Prostate gland (tissue), 2 donors: Measurements from ENCODE around the gene ERN2. TPM values are rescaled to one million over a fixed set of nuclear protein-coding genes. Genes with fewer than 3 reads are reported as not detected.

Experiments used
- DNase-seq: peaks from one replicate; pipeline ENCODE4 v3.0.0-alpha.2; 2019; ENCODE audit warnings: low spot score
- H3K27ac ChIP-seq, 2 donors: fragments of 200-600 bp; sonication (generic); 2 replicates each; pipeline ENCODE4 v1.5.1; 2017 to 2019
- H3K27me3 ChIP-seq: fragments of 200-600 bp; sonication (generic); replicated peaks from 2 replicates; pipeline ENCODE4 v1.5.1; 2019; ENCODE audit not compliant: insufficient read depth
- H3K36me3 ChIP-seq, 2 donors: fragments of 200-600 bp; sonication (generic); 1 replicate in 1 of 2; 2 replicates in 1 of 2; pipeline versions ENCODE4 v1.5.1 to v1.8.1; 2017 to 2019
- H3K4me1 ChIP-seq: fragments of 200-600 bp; sonication (generic); replicated peaks from 2 replicates; pipeline ENCODE4 v1.5.1; 2019
- H3K4me3 ChIP-seq, 2 donors: fragments of 200-600 bp; sonication (generic); 2 replicates each; pipeline ENCODE4 v1.5.1; 2017 to 2019
- H3K9me3 ChIP-seq: fragments of 200-600 bp; sonication (generic); 2 replicates; pipeline ENCODE4 v1.5.1; 2017
- POLR2A ChIP-seq: fragments of 450-650 bp; IDR thresholded peaks from one replicate; pipeline ENCODE4 v1.6.1; 2016; ENCODE audit warnings: antibody characterized with exemption, mild to moderate bottlenecking
- POLR2AphosphoS5 ChIP-seq: sonication (generic); formaldehyde crosslinking; IDR thresholded peaks from one replicate; pipeline ENCODE4 v1.6.1; 2017; ENCODE audit warnings: antibody characterized with exemption
- WGBS: methylation state at CpG from one replicate; pipeline ENCODE4 v1.1.5; 2018; 5-methylcytosine and 5-hydroxymethylcytosine counted together
- intact Hi-C: fragments of 100-400 bp; cut with DNase I; formaldehyde crosslinking; loops from one replicate; pipeline ENCODE4 v1.14.2; 2022
- total RNA-seq, 2 donors: library from RNA; depleted of rRNA; stranded (reverse); fragments of >200 nt; gene quantifications; one replicate each; pipeline ENCODE4 v1.1.0, GENCODE V29; 2016
- TF ChIP-seq, protein P1 (sequence below), 4 experiments: fragments of 200-600 bp in 2 of 4; fragments of 450-650 bp in 2 of 4; sonication (generic) in 2 of 4; IDR thresholded peaks; 1 replicate in 3 of 4; 2 replicates in 1 of 4; pipeline ENCODE4 v1.5.1; 2016 to 2019; ENCODE audit warnings: antibody characterized with exemption in 4 of 4, mild to moderate bottlenecking in 2 of 4, moderate library complexity in 2 of 4

ERN2 gene
- total RNA-seq, 2 donors from 2014 or later, result 2.9 to 6.0 TPM

DNA sequence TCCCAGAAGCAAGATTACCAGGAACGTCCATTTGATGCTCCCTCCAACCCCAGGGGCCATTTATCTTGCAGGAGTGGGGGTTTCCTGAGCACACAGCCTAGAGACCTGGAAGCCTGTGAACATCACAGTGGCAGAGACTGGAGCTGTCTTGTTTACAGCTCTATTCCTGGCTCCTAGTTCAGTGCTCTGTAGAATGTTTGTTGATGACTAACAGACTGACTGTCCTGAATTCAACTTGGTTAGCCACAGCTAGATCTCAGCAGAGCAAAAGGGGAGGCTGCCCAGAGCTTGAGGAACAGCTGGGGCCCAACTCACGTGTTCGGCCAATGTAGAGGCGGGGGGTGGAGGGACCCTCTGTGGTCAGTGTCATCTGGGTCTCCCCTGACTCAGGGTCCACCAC, 6.6 kb downstream of the ERN2 start:
- Histone ChIP-seq H3K36me3 (no peaks in the 10 kb centered on the region), H3K27ac (no peak overlapping the region), H3K4me1 (no peaks in the 10 kb centered on the region), H3K27me3 (no peaks in the 10 kb centered on the region), H3K4me3 (no peak overlapping the region), H3K9me3 (no peaks in the 10 kb centered on the region)
- WGBS, result 83% methylated on average over 4 of the region's 4 CpGs
- intact Hi-C loops, result no loop called here
- no peak for DNase-seq
- TF ChIP-seq, protein P1, sequence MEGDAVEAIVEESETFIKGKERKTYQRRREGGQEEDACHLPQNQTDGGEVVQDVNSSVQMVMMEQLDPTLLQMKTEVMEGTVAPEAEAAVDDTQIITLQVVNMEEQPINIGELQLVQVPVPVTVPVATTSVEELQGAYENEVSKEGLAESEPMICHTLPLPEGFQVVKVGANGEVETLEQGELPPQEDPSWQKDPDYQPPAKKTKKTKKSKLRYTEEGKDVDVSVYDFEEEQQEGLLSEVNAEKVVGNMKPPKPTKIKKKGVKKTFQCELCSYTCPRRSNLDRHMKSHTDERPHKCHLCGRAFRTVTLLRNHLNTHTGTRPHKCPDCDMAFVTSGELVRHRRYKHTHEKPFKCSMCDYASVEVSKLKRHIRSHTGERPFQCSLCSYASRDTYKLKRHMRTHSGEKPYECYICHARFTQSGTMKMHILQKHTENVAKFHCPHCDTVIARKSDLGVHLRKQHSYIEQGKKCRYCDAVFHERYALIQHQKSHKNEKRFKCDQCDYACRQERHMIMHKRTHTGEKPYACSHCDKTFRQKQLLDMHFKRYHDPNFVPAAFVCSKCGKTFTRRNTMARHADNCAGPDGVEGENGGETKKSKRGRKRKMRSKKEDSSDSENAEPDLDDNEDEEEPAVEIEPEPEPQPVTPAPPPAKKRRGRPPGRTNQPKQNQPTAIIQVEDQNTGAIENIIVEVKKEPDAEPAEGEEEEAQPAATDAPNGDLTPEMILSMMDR (IDR thresholded peaks at IDR 0.05), result no peak
- no peak for TF ChIP-seq POLR2AphosphoS5
- TF ChIP-seq POLR2A, result no peak

DNA sequence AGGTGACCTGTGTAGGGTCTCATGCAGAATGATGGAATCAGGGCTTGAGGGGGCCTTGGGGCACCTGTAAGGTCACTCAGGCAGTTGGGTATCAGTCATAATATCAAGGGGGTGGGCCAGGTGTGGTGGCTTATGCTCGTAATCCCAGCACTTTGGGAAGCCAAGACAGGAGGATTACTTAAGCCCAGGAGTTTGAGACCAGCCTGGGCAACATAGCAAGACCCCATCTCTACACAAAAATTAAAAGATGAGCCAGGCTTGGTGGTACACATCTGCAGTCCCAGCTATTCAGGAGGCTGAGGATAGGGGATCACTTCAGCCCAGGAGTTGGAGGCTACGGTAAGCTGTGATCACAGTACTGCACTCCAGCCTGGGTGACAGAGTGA, 7.5 kb downstream of the ERN2 start:
- H3K27ac ChIP-seq, result no peak overlapping the region
- no peaks in the 10 kb centered on the region for H3K4me1 ChIP-seq
- no peak for DNase-seq
- 91% methylated on average over 2 of the region's 2 CpGs for WGBS
- no peaks in the 10 kb centered on the region for H3K9me3 ChIP-seq
- H3K36me3 ChIP-seq, result no peaks in the 10 kb centered on the region
- TF ChIP-seq, protein P1 (IDR thresholded peaks at IDR 0.05), result no peak
- no peak for TF ChIP-seq POLR2A
- no peak for TF ChIP-seq POLR2AphosphoS5
- no peak overlapping the region for H3K4me3 ChIP-seq
- intact Hi-C loops, result no loop called here
- H3K27me3 ChIP-seq, result no peaks in the 10 kb centered on the region

DNA sequence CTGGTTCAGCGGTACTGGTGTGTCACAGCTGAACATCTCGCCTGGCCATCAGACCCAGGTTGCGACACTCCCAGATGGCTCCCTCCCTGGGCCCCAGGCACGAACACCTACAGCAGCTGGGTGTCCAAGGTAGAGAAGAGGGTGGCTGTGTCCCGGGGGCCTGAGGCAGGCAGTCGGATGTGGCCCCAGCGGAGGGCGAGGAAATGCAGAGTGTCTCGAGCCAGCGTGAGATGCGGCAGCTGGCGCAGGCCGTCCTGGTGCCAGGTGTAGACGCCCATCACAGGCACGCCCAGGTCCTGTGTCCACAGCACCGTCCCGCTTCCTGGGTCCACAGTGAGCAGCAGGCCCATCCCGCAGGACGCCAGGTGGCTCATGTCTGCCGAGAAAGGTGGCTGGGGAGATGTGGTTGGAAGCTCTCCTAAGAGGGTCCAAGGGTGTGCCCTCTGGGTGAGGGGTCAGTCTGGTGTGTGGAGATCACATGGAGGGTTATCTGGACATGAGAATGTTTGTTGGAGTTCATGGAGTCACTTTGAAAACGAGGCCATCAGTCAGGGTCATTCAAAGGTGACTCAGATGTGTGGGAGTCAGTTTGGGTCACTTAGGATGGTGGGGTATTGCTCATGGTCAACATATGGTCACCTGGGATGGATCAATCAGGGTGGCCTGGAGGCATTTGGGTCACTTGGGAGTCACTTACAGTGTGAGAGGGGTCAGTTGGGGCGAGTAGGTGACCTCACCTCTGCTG, 8.1 kb downstream of the ERN2 start:
- no peaks in the 10 kb centered on the region for H3K27me3 ChIP-seq
- intact Hi-C loops, result no loop called here
- no peaks in the 10 kb centered on the region for H3K9me3 ChIP-seq
- DNase-seq, result no peak
- no peaks in the 10 kb centered on the region for H3K4me1 ChIP-seq
- H3K27ac ChIP-seq, result no peak overlapping the region
- no peaks in the 10 kb centered on the region for H3K36me3 ChIP-seq
- H3K4me3 ChIP-seq, result no peak overlapping the region
- 91% methylated on average over 19 of the region's 22 CpGs for WGBS
- no peak for TF ChIP-seq POLR2A
- TF ChIP-seq POLR2AphosphoS5, result no peak
- TF ChIP-seq, protein P1 (IDR thresholded peaks at IDR 0.05), result no peak

DNA sequence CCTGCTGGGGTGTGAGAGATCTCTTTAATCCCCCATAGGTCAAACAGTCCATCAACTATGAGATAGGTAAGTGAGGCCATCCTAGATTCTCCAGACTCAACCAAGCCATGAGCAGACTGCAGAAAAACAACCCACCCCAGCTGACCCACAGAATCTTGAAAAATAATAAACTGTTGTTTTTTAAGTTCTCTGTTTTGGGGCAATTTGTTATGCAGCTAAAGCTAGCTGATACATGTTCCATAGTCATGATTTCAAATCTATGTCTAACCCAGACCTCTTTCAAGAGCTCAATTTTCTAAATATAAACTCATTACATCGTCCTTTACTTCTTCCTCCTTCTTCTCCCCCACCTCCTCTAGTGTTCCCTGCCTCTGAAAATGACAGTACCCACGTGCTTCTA, 10.1 kb downstream of the ERN2 start:
- no peak overlapping the region for H3K27ac ChIP-seq
- H3K36me3 ChIP-seq, result no peaks in the 10 kb centered on the region
- intact Hi-C loops, result no loop called here
- no peak for DNase-seq
- no peak overlapping the region for H3K4me3 ChIP-seq
- H3K27me3 ChIP-seq, result no peaks in the 10 kb centered on the region
- WGBS, result 78% methylated on average over 2 of the region's 2 CpGs
- H3K4me1 ChIP-seq, result no peaks in the 10 kb centered on the region
- H3K9me3 ChIP-seq, result no peaks in the 10 kb centered on the region
- TF ChIP-seq, protein P1 (IDR thresholded peaks at IDR 0.05), result no peak
- TF ChIP-seq POLR2AphosphoS5, result no peak
- TF ChIP-seq POLR2A, result no peak

DNA sequence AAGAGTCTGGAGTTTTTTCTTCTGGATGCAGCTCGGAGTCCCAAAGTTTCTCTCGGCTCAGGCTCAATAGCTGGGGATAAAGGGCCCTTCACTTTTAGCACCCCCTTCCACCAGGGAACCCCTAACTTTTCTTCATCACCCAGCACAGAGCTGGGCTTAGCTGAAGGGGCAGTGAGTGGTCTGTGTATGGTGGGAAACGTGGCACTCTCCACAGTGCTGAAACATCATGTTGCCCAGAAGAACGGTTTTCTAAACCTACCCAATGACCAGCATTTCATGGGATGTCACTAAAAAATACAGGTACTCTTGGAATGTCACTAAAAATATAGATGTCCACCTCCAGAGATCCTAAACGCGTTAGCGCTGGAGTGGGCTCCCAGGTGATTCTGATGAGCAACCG, 12.0 kb downstream of the ERN2 start:
- Histone ChIP-seq H3K36me3 (no peaks in the 10 kb centered on the region), H3K27me3 (no peaks in the 10 kb centered on the region), H3K27ac (no peak overlapping the region), H3K4me3 (no peak overlapping the region), H3K9me3 (no peaks in the 10 kb centered on the region), H3K4me1 (no peaks in the 10 kb centered on the region)
- no peak for DNase-seq
- WGBS, result 67% methylated on average over 8 of the region's 8 CpGs
- intact Hi-C loops, result no loop called here
- TF ChIP-seq POLR2AphosphoS5, result no peak
- no peak for TF ChIP-seq POLR2A
- TF ChIP-seq, protein P1 (IDR thresholded peaks at IDR 0.05), result no peak
